Uterus (tissue), 4 donors: ENCODE data around the gene ATP6V1C2. TPM values are rescaled to one million over a fixed set of nuclear protein-coding genes. Genes with fewer than 3 reads are reported as not detected.
A peak's percentile ranks its signal among the peaks of the same experiment; 100 is the strongest.
"Not testable (repeated sequence)": the region's sequence is repeated elsewhere in the genome, so short reads cannot be mapped to it uniquely, and the experiment has no call there.

Source experiments
- DNase-seq, 2 donors: peaks; one replicate each; pipeline ENCODE4 v3.0.0-alpha.2; 2019 to 2020
- H3K27ac ChIP-seq, 2 donors: fragments of 200-600 bp; sonication (generic); 1 replicate in 1 of 2; 2 replicates in 1 of 2; pipeline ENCODE4 v1.5.1; 2016 to 2018
- H3K27me3 ChIP-seq, 2 donors: fragments of 200-600 bp; sonication (generic); one replicate each; pipeline ENCODE4 v1.5.1; 2018 to 2019; ENCODE audit warnings: control low read depth in 1 of 2
- H3K36me3 ChIP-seq, 2 donors: fragments of 200-600 bp; sonication (generic); one replicate each; pipeline ENCODE4 v1.5.1; 2019; ENCODE audit warnings: control low read depth in 1 of 2
- H3K4me1 ChIP-seq, 2 donors: fragments of 200-600 bp; sonication (generic); one replicate each; pipeline ENCODE4 v1.5.1; 2018 to 2019; ENCODE audit warnings: control low read depth in 1 of 2
- H3K4me3 ChIP-seq, 2 donors: fragments of 200-600 bp; sonication (generic); 1 replicate in 1 of 2; 2 replicates in 1 of 2; pipeline ENCODE4 v1.5.1; 2018 to 2019; ENCODE audit warnings: mild to moderate bottlenecking in 1 of 2
- H3K9me3 ChIP-seq, 2 donors: fragments of 200-600 bp; sonication (generic); one replicate each; pipeline ENCODE4 v1.5.1; 2019; ENCODE audit warnings: control low read depth in 1 of 2
- POLR2A ChIP-seq, 2 donors: fragments of 450-650 bp; IDR thresholded peaks; one replicate each; pipeline ENCODE4 v1.6.1; 2016; ENCODE audit warnings: antibody characterized with exemption in 2 of 2, mild to moderate bottlenecking in 1 of 2, moderate library complexity in 1 of 2
- intact Hi-C: fragments of 100-400 bp; cut with DNase I; formaldehyde crosslinking; loops from one replicate; pipeline ENCODE4 v1.15.1; 2023; ENCODE audit warnings: low total_unique reads
- total RNA-seq, 4 donors: library from RNA; depleted of rRNA in 3 of 4; stranded (reverse); fragments of >200 nt in 3 of 4; gene quantifications; one replicate each; pipeline versions ENCODE4 v1.1.0 to v1.2.4, GENCODE V29; 2014 to 2023
- TF ChIP-seq, protein P1 (sequence below), 4 experiments: fragments of 200-600 bp in 2 of 4; fragments of 450-650 bp in 2 of 4; sonication (generic) in 2 of 4; IDR thresholded peaks; one replicate each; pipeline ENCODE4 v1.5.1; 2016 to 2019; ENCODE audit warnings: antibody characterized with exemption in 4 of 4, mild to moderate bottlenecking in 2 of 4, moderate library complexity in 1 of 4
- donor health status: DM: yes; HTN: yes; CAD: no.

The ATP6V1C2 gene
- total RNA-seq, 4 donors from 2014 or later, result 0.26 to 3.6 (median 0.61) TPM; not detected in 1

DNA sequence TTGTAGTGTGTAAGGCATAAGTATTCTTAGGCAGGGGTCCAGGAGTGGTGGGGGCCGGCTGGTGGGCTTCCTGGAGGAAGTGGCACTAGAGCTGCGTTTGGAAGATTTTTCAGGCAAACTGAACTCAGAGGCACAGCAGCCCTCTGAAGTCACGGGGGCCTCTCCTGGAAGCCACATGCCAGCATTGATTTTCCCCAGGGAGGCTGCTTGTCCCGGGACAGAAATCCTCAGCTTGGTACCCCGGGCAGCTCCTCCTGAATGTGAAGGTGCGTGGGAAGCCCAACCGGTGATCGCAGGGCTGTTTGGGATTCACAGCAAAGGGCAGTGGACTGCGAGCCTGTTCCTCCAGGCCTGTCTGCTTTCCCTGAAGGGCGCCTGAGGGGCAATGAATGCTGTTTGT lies 92.7 kb downstream of the ATP6V1C2 start:
- intact Hi-C loops, result no loop called here
- H3K9me3 ChIP-seq, result no peaks in the 10 kb centered on the region
- TF ChIP-seq POLR2A (IDR thresholded peaks at IDR 0.05), result no peak
- TF ChIP-seq, protein P1, sequence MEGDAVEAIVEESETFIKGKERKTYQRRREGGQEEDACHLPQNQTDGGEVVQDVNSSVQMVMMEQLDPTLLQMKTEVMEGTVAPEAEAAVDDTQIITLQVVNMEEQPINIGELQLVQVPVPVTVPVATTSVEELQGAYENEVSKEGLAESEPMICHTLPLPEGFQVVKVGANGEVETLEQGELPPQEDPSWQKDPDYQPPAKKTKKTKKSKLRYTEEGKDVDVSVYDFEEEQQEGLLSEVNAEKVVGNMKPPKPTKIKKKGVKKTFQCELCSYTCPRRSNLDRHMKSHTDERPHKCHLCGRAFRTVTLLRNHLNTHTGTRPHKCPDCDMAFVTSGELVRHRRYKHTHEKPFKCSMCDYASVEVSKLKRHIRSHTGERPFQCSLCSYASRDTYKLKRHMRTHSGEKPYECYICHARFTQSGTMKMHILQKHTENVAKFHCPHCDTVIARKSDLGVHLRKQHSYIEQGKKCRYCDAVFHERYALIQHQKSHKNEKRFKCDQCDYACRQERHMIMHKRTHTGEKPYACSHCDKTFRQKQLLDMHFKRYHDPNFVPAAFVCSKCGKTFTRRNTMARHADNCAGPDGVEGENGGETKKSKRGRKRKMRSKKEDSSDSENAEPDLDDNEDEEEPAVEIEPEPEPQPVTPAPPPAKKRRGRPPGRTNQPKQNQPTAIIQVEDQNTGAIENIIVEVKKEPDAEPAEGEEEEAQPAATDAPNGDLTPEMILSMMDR (IDR thresholded peaks at IDR 0.05), result no peak
- H3K27me3 ChIP-seq, result no peaks in the 10 kb centered on the region
- no peak overlapping the region for H3K4me3 ChIP-seq
- no peak overlapping the region for H3K27ac ChIP-seq
- no peaks in the 10 kb centered on the region for H3K36me3 ChIP-seq
- no peaks in the 10 kb centered on the region for H3K4me1 ChIP-seq
- DNase-seq, result no peak

DNA sequence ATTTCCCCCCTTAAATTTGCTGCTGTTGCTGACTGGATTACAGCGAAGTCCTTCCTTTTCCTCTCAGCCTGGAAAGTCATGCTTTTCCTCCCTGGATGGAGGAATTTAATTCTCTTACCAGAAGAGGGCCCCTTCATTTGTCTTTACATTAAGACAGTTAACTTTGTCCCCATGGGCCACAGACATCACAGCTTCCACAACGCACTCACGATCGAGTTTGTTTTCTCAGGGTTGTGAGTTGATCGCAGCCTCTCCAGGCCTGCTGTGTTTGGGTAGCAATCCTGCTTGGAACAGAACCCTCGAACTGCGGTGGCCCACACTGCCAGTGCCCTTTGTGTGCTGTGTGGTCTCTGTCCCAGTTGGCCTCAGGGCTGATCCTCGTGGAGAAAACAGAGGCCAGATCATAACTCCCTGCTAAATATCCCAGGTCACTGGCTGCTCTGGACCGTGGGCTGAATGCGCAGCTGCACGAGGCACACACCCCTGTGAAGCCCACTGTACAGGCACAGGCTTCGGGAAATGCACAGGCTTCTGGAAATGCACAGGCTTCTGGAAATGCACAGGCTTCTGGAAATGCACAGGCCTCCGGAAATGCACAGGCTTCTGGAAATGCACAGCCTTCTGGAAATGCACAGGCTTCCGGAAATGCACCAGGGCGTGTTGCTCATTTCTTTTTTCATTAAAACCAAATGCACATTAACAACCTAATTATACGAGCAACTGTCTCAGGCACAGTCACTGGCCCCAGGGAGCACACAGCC lies 93.3 kb downstream of the ATP6V1C2 start:
- intact Hi-C loops, result no loop called here

DNA sequence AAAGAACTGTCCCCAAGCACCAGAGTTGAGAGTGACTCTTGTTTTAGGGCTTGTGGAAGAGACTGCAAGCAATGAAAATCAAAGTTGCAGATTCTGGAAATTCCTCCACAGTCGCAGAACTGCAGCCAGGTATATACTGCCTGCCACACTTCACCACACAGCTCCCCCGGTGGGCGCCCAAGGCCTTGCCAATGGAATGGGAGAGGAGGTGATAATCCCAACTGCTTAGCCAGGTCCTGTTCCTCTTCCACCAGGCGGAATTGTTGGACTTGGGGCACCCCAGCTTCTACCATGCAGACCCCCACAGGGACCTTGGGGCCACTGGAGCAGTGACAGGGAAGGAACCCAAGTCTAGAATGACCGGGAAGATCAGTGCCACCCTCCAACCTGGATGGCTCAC lies 96.0 kb downstream of the ATP6V1C2 start:
- DNase-seq, result no peak
- TF ChIP-seq, protein P1 (IDR thresholded peaks at IDR 0.05), result peak in 1 of 4 experiments; percentile 4
- no peak for TF ChIP-seq POLR2A (IDR thresholded peaks at IDR 0.05)

More for the DNA sequence above, 93.3 kb downstream of the ATP6V1C2 start:
- Histone ChIP-seq H3K27me3 (no peaks in the 10 kb centered on the region), H3K36me3 (no peaks in the 10 kb centered on the region), H3K27ac (no peak overlapping the region), H3K4me3 (no peak overlapping the region), H3K4me1 (no peaks in the 10 kb centered on the region), H3K9me3 (no peaks in the 10 kb centered on the region)
- no peak for TF ChIP-seq POLR2A (IDR thresholded peaks at IDR 0.05)
- TF ChIP-seq, protein P1 (IDR thresholded peaks at IDR 0.05), result no peak
- DNase-seq, result no peak

DNA sequence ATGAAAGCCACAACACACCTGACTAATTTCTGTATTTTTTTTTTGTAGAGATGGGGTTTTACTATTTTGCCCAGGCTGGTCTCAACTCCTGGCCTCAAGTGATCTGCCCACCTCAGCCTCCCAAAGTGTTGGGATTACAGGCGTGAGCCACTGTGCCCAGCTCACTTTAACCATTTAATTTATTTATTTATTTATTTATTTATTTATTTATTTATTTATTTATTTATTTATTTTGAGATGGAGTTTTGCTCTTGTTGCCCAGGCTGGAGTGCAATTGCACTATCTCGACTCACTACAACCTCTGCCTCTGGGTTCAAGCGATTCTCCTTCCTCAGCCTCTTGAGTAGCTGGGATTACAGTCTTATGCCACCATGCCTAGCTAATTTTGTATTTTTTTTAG lies 96.9 kb downstream of the ATP6V1C2 start:
- DNase-seq, H3K9me3 ChIP-seq, H3K4me3 ChIP-seq, H3K27ac ChIP-seq, H3K4me1 ChIP-seq, intact Hi-C loops, H3K36me3 ChIP-seq, H3K27me3 ChIP-seq: not testable (repeated sequence)

More for the DNA sequence above, 96.0 kb downstream of the ATP6V1C2 start:
- Histone ChIP-seq H3K27me3 (no peaks in the 10 kb centered on the region), H3K4me1 (no peaks in the 10 kb centered on the region), H3K27ac (no peak overlapping the region), H3K36me3 (no peaks in the 10 kb centered on the region), H3K4me3 (no peak overlapping the region), H3K9me3 (no peaks in the 10 kb centered on the region)
- intact Hi-C loops, result no loop called here

DNA sequence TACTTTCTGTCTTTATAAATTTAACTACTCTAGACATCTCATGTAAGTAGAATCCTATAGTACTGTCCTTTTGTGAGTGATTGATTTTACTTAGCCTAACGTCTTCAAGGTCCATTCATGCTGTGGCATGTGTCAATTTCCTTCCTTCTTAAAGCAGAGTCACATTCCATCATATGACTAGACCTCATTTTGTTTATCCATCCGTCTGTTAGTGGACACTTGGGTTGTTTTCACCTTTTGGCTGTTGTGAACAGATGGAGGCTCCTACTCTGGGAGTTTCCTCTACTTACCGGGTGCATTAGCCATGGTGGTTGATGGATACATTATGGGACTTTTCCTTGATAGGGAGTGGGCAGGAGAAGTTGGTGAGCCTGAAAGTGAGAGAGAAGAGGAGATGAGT lies 97.6 kb downstream of the ATP6V1C2 start:
- H3K4me3 ChIP-seq, result no peak overlapping the region
- H3K27me3 ChIP-seq, result no peaks in the 10 kb centered on the region
- TF ChIP-seq POLR2A (IDR thresholded peaks at IDR 0.05), result no peak
- TF ChIP-seq, protein P1 (IDR thresholded peaks at IDR 0.05), result no peak
- no peak for DNase-seq
- H3K9me3 ChIP-seq, result no peaks in the 10 kb centered on the region
- H3K4me1 ChIP-seq, result no peaks in the 10 kb centered on the region
- H3K27ac ChIP-seq, result no peak overlapping the region
- intact Hi-C loops, result no loop called here
- no peaks in the 10 kb centered on the region for H3K36me3 ChIP-seq
